ENCODE measurements around the gene REM2. TPM values are rescaled to one million over a fixed set of nuclear protein-coding genes. Genes with fewer than 3 reads are reported as not detected.

The REM2 gene
- total RNA-seq, 2 experiments from 2014 or later, result 1.5 to 5.7 TPM

DNA sequence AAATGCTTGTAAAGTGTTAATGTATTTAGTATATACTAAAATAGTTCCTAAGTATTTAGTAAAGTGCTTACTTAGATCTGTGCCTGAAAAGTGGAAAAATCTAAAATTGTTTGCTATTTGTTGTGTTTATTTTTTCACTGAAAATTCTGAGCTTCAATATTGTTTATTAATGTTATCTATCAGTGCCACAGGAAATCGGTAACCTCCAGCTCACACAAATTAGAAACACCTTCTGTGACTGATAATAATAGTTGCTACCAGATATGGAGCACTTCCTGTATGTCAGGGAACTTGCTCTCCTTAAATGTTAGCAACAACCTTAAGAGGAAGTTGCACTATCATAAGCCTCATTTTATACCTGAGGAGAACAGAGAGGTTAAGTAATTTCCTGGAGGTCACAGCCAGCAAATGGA, 12.2 kb upstream of the REM2 start:
- peaks cover 28% of the 10 kb centered on the region for H3K36me3 ChIP-seq (ENCODE audit: insufficient read depth, low read length)
- peaks cover 19% of the 10 kb centered on the region for H3K79me2 ChIP-seq (ENCODE audit: insufficient read depth, low read depth, low read length)
- DNase-seq (ENCODE audit: low spot score), result no peak
- BruUV-seq (replicated peaks), result TSS peak; percentile 94
- intact Hi-C loops (cut with micrococcal nuclease; ENCODE audit: unreplicated experiment), result loop anchor here (1.0 to 5.0 kb wide), 5 partner anchors 16 to 479 kb away; partner anchors contain the start of gene RBM23
- POLR2A ChIA-PET, result interaction anchor here (0.7 to 5.5 kb wide), 19 partner anchors 9 to 383 kb away, joined by 3 to 65 read pairs (median 4); partner anchors contain the start of genes HAUS4, OXA1L, RBM23 and REM2
- H3K9me3 ChIP-seq (ENCODE audit: low read length), result no peaks in the 10 kb centered on the region
- H4K20me1 ChIP-seq (ENCODE audit: insufficient read depth, low read length), result no peaks in the 10 kb centered on the region
- CTCF ChIA-PET (ENCODE audit: unreplicated experiment), result interaction anchor here (0.9 to 2.9 kb wide), 6 partner anchors 13 to 29 kb away, joined by 3 to 11 read pairs (median 5); no protein-coding TSS in a partner anchor
- H3K9me2 ChIP-seq (ENCODE audit: insufficient read depth, low read length), result no peaks in the 10 kb centered on the region
- H3K27ac ChIP-seq (ENCODE audit: low read depth, low read length, poor library complexity, severe bottlenecking), result peak overlapping the region; percentile 93
- peak overlapping the region; percentile 12; the same call in 1 of the 2 replicates for H2AFZ ChIP-seq (ENCODE audit: low read length)
- TF ChIP-seq, protein P1, sequence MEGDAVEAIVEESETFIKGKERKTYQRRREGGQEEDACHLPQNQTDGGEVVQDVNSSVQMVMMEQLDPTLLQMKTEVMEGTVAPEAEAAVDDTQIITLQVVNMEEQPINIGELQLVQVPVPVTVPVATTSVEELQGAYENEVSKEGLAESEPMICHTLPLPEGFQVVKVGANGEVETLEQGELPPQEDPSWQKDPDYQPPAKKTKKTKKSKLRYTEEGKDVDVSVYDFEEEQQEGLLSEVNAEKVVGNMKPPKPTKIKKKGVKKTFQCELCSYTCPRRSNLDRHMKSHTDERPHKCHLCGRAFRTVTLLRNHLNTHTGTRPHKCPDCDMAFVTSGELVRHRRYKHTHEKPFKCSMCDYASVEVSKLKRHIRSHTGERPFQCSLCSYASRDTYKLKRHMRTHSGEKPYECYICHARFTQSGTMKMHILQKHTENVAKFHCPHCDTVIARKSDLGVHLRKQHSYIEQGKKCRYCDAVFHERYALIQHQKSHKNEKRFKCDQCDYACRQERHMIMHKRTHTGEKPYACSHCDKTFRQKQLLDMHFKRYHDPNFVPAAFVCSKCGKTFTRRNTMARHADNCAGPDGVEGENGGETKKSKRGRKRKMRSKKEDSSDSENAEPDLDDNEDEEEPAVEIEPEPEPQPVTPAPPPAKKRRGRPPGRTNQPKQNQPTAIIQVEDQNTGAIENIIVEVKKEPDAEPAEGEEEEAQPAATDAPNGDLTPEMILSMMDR (conservative IDR thresholded peaks at IDR 0.05; ENCODE audit: low read length), result no peak
- TF ChIP-seq EZH2phosphoT487 (IDR thresholded peaks at IDR 0.05; ENCODE audit: borderline replicate concordance, low read depth, low read length), result no peak
- H3K4me3 ChIP-seq (ENCODE audit: low read depth, low read length, poor library complexity, severe bottlenecking), result peak overlapping the region; percentile 86
- peaks cover 32% of the 10 kb centered on the region for H3K4me1 ChIP-seq (ENCODE audit: insufficient read depth, low read length, poor library complexity, severe bottlenecking)
- H3K4me2 ChIP-seq (ENCODE audit: low read length), result peak overlapping the region; percentile 96

DNA sequence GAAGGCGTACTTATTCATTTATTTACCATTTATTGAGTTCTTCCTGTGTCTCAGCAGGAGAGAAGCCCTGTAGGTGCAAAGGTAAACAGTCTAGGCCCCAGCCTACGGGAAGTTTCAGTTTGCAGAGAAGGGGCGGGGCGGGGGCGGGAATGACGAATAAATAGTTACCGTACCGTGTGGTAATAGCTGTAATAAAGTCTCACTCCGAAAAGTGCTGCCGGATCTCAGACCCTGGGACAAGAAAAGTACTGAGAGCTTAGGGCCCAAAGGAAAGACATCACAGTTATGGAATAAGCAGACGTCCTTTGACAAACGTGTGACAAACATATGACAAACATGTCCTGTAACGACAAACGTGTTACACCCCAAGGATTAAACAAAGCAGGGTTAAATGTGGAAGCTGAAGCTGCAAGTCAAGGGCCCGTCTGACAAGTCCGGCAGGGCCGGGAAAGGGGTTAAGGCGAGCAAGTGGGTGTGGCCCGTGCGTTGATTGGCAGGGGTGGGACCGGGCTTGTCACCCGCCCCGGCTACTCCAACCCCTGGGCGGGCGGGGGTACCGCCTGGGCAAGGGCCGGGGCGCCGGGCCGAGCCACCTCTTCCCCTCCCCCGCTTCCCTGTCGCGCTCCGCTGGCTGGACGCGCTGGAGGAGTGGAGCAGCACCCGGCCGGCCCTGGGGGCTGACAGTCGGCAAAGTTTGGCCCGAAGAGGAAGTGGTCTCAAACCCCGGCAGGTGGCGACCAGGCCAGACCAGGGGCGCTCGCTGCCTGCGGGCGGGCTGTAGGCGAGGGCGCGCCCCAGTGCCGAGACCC, 11.6 kb upstream of the REM2 start, which contains the start of gene LRP10:
LRP10 (plus strand) TSS at position 517 of the 809 bp plus-strand sequence. CDS start 564 bp downstream, outside the sequence.
- BruUV-seq (replicated peaks), result no TSS peak
- H3K79me2 ChIP-seq (ENCODE audit: insufficient read depth, low read depth, low read length), result peaks cover 19% of the 10 kb centered on the region
- no peaks in the 10 kb centered on the region for H4K20me1 ChIP-seq (ENCODE audit: insufficient read depth, low read length)
- peak; percentile 97 for DNase-seq (ENCODE audit: low spot score)
- intact Hi-C loops (cut with micrococcal nuclease; ENCODE audit: unreplicated experiment), result loop anchor here (1.0 to 5.0 kb wide), 6 partner anchors 16 to 479 kb away; partner anchors contain the start of gene RBM23
- peaks cover 34% of the 10 kb centered on the region for H3K36me3 ChIP-seq (ENCODE audit: insufficient read depth, low read length)
- ChIA-PET POLR2A (interaction anchor here (0.5 to 5.5 kb wide), 21 partner anchors 10 to 333 kb away, joined by 3 to 65 read pairs (median 4); partner anchors contain the start of genes HAUS4, OXA1L, RBM23 and REM2), CTCF (ENCODE audit: unreplicated experiment) (interaction anchor here (0.9 to 2.9 kb wide), 6 partner anchors 13 to 28 kb away, joined by 3 to 11 read pairs (median 5); no protein-coding TSS in a partner anchor)
- H3K4me3 ChIP-seq (ENCODE audit: low read depth, low read length, poor library complexity, severe bottlenecking), result peak within 1 kb of the TSS; percentile 86
- no peak for TF ChIP-seq EZH2phosphoT487 (IDR thresholded peaks at IDR 0.05; ENCODE audit: borderline replicate concordance, low read depth, low read length)
- TF ChIP-seq, protein P1 (conservative IDR thresholded peaks at IDR 0.05; ENCODE audit: low read length), result peak; percentile 48; the same call in 1 of the 2 replicates
- H3K27ac ChIP-seq (ENCODE audit: low read depth, low read length, poor library complexity, severe bottlenecking), result peak within 1 kb of the TSS; percentile 93
- H3K4me2 ChIP-seq (ENCODE audit: low read length), result peak within 1 kb of the TSS; percentile 96
- H3K4me1 ChIP-seq (ENCODE audit: insufficient read depth, low read length, poor library complexity, severe bottlenecking), result peaks cover 31% of the 10 kb centered on the region
- no peaks in the 10 kb centered on the region for H3K9me2 ChIP-seq (ENCODE audit: insufficient read depth, low read length)
- H2AFZ ChIP-seq (ENCODE audit: low read length), result peak within 1 kb of the TSS; percentile 12; the same call in 1 of the 2 replicates
- no peaks in the 10 kb centered on the region for H3K9me3 ChIP-seq (ENCODE audit: low read length)

Measured in OCI-LY7 (cell line).